Prostate gland (tissue), 2 donors: Measurements from ENCODE around the gene PDZRN3. TPM values are rescaled to one million over a fixed set of nuclear protein-coding genes. Genes with fewer than 3 reads are reported as not detected.

Experiments used
- DNase-seq: peaks from one replicate; pipeline ENCODE4 v3.0.0-alpha.2; 2019; ENCODE audit warnings: low spot score
- H3K27ac ChIP-seq, 2 donors: fragments of 200-600 bp; sonication (generic); 2 replicates each; pipeline ENCODE4 v1.5.1; 2017 to 2019
- H3K27me3 ChIP-seq: fragments of 200-600 bp; sonication (generic); replicated peaks from 2 replicates; pipeline ENCODE4 v1.5.1; 2019; ENCODE audit not compliant: insufficient read depth
- H3K36me3 ChIP-seq, 2 donors: fragments of 200-600 bp; sonication (generic); 1 replicate in 1 of 2; 2 replicates in 1 of 2; pipeline versions ENCODE4 v1.5.1 to v1.8.1; 2017 to 2019
- H3K4me1 ChIP-seq: fragments of 200-600 bp; sonication (generic); replicated peaks from 2 replicates; pipeline ENCODE4 v1.5.1; 2019
- H3K4me3 ChIP-seq, 2 donors: fragments of 200-600 bp; sonication (generic); 2 replicates each; pipeline ENCODE4 v1.5.1; 2017 to 2019
- H3K9me3 ChIP-seq: fragments of 200-600 bp; sonication (generic); 2 replicates; pipeline ENCODE4 v1.5.1; 2017
- CTCF ChIP-seq, 4 experiments: fragments of 200-600 bp in 2 of 4; fragments of 450-650 bp in 2 of 4; sonication (generic) in 2 of 4; IDR thresholded peaks; 1 replicate in 3 of 4; 2 replicates in 1 of 4; pipeline ENCODE4 v1.5.1; 2016 to 2019; ENCODE audit warnings: antibody characterized with exemption in 4 of 4, mild to moderate bottlenecking in 2 of 4, moderate library complexity in 2 of 4
- POLR2A ChIP-seq: fragments of 450-650 bp; IDR thresholded peaks from one replicate; pipeline ENCODE4 v1.6.1; 2016; ENCODE audit warnings: antibody characterized with exemption, mild to moderate bottlenecking
- POLR2AphosphoS5 ChIP-seq: sonication (generic); formaldehyde crosslinking; IDR thresholded peaks from one replicate; pipeline ENCODE4 v1.6.1; 2017; ENCODE audit warnings: antibody characterized with exemption
- WGBS: methylation state at CpG from one replicate; pipeline ENCODE4 v1.1.5; 2018; 5-methylcytosine and 5-hydroxymethylcytosine counted together
- intact Hi-C: fragments of 100-400 bp; cut with DNase I; formaldehyde crosslinking; loops from one replicate; pipeline ENCODE4 v1.14.2; 2022
- total RNA-seq, 2 donors: library from RNA; depleted of rRNA; stranded (reverse); fragments of >200 nt; gene quantifications; one replicate each; pipeline ENCODE4 v1.1.0, GENCODE V29; 2016

PDZRN3 gene
- total RNA-seq, 2 donors from 2014 or later, result 80.9 to 143 TPM

- no peak overlapping the region for H3K4me3 ChIP-seq
- WGBS, result 74% methylated on average over 4 of the region's 4 CpGs
- no peaks in the 10 kb centered on the region for H3K9me3 ChIP-seq
- no peaks in the 10 kb centered on the region for H3K36me3 ChIP-seq
- intact Hi-C loops, result no loop called here
- TF ChIP-seq POLR2A (no peak), POLR2AphosphoS5 (no peak), CTCF (IDR thresholded peaks at IDR 0.05) (no peak)
- H3K4me1 ChIP-seq, result no peaks in the 10 kb centered on the region
- no peak for DNase-seq
- H3K27me3 ChIP-seq, result no peaks in the 10 kb centered on the region
- H3K27ac ChIP-seq, result no peak overlapping the region
These were observed 219.7 kb downstream of the PDZRN3 start for GRCh38 chr3:73405000-73405399.

GRCh38 chr3:73404435-73404834 lies 220.3 kb downstream of the PDZRN3 start:
- intact Hi-C loops, result no loop called here
- DNase-seq, result no peak
- Histone ChIP-seq H3K9me3 (no peaks in the 10 kb centered on the region), H3K27ac (no peak overlapping the region), H3K36me3 (no peaks in the 10 kb centered on the region), H3K27me3 (no peaks in the 10 kb centered on the region), H3K4me1 (no peaks in the 10 kb centered on the region), H3K4me3 (no peak overlapping the region)
- WGBS, result 51% methylated on average over 5 of the region's 5 CpGs
- TF ChIP-seq CTCF (IDR thresholded peaks at IDR 0.05) (no peak), POLR2A (no peak), POLR2AphosphoS5 (no peak)

GRCh38 chr3:73403444-73403843 lies 221.3 kb downstream of the PDZRN3 start:
- 79% methylated on average over 3 of the region's 3 CpGs for WGBS
- H3K9me3 ChIP-seq, result no peaks in the 10 kb centered on the region
- no peaks in the 10 kb centered on the region for H3K27me3 ChIP-seq
- H3K4me3 ChIP-seq, result no peak overlapping the region
- H3K27ac ChIP-seq, result no peak overlapping the region
- DNase-seq, result no peak
- H3K36me3 ChIP-seq, result no peaks in the 10 kb centered on the region
- intact Hi-C loops, result no loop called here
- no peaks in the 10 kb centered on the region for H3K4me1 ChIP-seq
- no peak for TF ChIP-seq CTCF (IDR thresholded peaks at IDR 0.05)

GRCh38 chr3:73401616-73402279 lies 223.0 kb downstream of the PDZRN3 start:
- Histone ChIP-seq H3K27ac (peak overlapping the region in 1 of 2 donors; percentile 41), H3K36me3 (no peaks in the 10 kb centered on the region), H3K4me3 (no peak overlapping the region), H3K27me3 (no peaks in the 10 kb centered on the region), H3K9me3 (no peaks in the 10 kb centered on the region), H3K4me1 (no peaks in the 10 kb centered on the region)
- intact Hi-C loops, result no loop called here
- DNase-seq, result no peak
- 48% methylated on average over 7 of the region's 7 CpGs for WGBS
- TF ChIP-seq POLR2A, result no peak
- no peak for TF ChIP-seq POLR2AphosphoS5
- TF ChIP-seq CTCF (IDR thresholded peaks at IDR 0.05), result no peak

GRCh38 chr3:73401059-73401458 lies 223.7 kb downstream of the PDZRN3 start:
- DNase-seq, result no peak
- TF ChIP-seq POLR2A, result no peak
- TF ChIP-seq CTCF (IDR thresholded peaks at IDR 0.05), result no peak
- peak; percentile 34 for TF ChIP-seq POLR2AphosphoS5
- Histone ChIP-seq H3K9me3 (no peaks in the 10 kb centered on the region), H3K4me1 (no peaks in the 10 kb centered on the region), H3K27me3 (no peaks in the 10 kb centered on the region), H3K36me3 (no peaks in the 10 kb centered on the region), H3K4me3 (no peak overlapping the region), H3K27ac (peak overlapping the region in 1 of 2 donors; percentile 17)
- 11% methylated on average over 6 of the region's 6 CpGs for WGBS
- intact Hi-C loops, result no loop called here
